OCI-LY7 (cell line): Measurements from ENCODE around the gene USP6NL.

Experiments used
- CTCF ChIP-seq: fragments of 200-600 bp; sonication (generic); conservative IDR thresholded peaks from 2 replicates; pipeline ENCODE4 v1.5.1; 2014; ENCODE audit warnings: mild to moderate bottlenecking, antibody characterized with exemption, low read length, moderate library complexity, mixed read lengths
- EZH2phosphoT487 ChIP-seq: fragments of 200-600 bp; sonication (generic); IDR thresholded peaks from 2 replicates; pipeline ENCODE4 v1.6.1; 2018; ENCODE audit warnings: low read depth, borderline replicate concordance, mild to moderate bottlenecking, mixed run types, antibody characterized with exemption, low read length, moderate library complexity, mixed read lengths

DNA sequence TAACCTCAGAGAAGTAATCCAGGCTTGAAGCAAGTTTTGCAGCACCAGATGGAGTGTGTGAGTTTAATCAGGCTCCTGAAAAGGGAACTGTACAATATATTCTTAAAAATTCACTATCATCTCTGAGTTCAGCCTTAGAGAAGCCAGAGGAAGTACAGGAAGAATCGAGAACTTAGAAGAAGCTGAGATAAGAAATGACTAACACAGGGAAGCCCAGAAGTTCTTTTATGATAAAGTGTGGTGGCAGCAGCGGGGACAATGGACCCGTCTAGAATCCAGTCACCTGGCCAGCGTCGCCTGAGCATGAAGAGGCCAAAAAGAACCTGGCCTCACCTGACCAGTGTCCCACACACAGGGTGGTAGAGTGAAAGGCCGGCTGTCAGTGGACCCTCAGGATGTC is 161.0 kb downstream of the USP6NL start:
- TF ChIP-seq CTCF (no peak; the same call in 1 of the 2 replicates), EZH2phosphoT487 (no peak)
